T-cell (primary cell): ENCODE data around the gene SAT1. TPM values are rescaled to one million over a fixed set of nuclear protein-coding genes. Genes with fewer than 3 reads are reported as not detected.

Experiments
- ATAC-seq, 4 experiments: fragments of 200-7000 bp in 3 of 4; fragments of 150-1000 bp in 1 of 4; cut with Tn5 transposase; replicated peaks in 1 of 4; 1 replicate in 3 of 4; 2 replicates in 1 of 4; pipeline ENCODE4 v1.10.0; 2021; ENCODE audit warnings: moderate library complexity in 3 of 4, mild to moderate bottlenecking in 2 of 4, moderate number of reproducible peaks in 1 of 4
- CTCF ChIA-PET, 2 donors: fragments of 300-600 bp; sonication (Branson Sonifier 250); formaldehyde crosslinking; loops; one replicate each; lab custom pipeline; 2022; ENCODE audit warnings: antibody characterized with exemption in 2 of 2; lab: Charles Lee
- POLR2A ChIA-PET, 2 donors: fragments of 300-600 bp; sonication (Branson Sonifier 250); formaldehyde crosslinking; loops; one replicate each; lab custom pipeline; 2022; ENCODE audit warnings: antibody characterized with exemption in 2 of 2; lab: Charles Lee
- DNase-seq, 35 experiments: peaks; one replicate each; pipeline versions ENCODE4 v3.0.0 to v3.0.0-alpha.2; 2013 to 2023
- H3K27ac ChIP-seq: one replicate; pipeline ENCODE4 v1.5.1; 2013; ENCODE audit warnings: low read length
- H3K27me3 ChIP-seq, 2 experiments: replicated peaks in 1 of 2; 1 replicate in 1 of 2; 2 replicates in 1 of 2; pipeline versions ENCODE4 v1.6.1 to v1.7.0; 2013; ENCODE audit warnings: low read length in 1 of 2, mixed read lengths in 1 of 2; ENCODE audit not compliant: control insufficient read depth in 2 of 2, insufficient read depth in 2 of 2; ENCODE audit errors: extremely low read depth in 1 of 2
- H3K36me3 ChIP-seq, 2 donors: 1 replicate in 1 of 2; 2 replicates in 1 of 2; pipeline versions ENCODE4 v1.6.1 to v1.7.0; 2013; ENCODE audit warnings: low read length in 1 of 2; ENCODE audit not compliant: control insufficient read depth in 2 of 2, insufficient read depth in 1 of 2; ENCODE audit errors: extremely low read depth in 1 of 2
- H3K4me1 ChIP-seq, 2 experiments: 1 replicate in 1 of 2; 2 replicates in 1 of 2; pipeline versions ENCODE4 v1.6.1 to v1.7.0; 2013; ENCODE audit warnings: low read length in 2 of 2, mixed read lengths in 1 of 2; ENCODE audit not compliant: insufficient read depth in 2 of 2, control insufficient read depth in 1 of 2; ENCODE audit errors: extremely low read depth in 1 of 2
- H3K4me3 ChIP-seq, 2 donors: 1 replicate in 1 of 2; 2 replicates in 1 of 2; pipeline versions ENCODE4 v1.5.1 to v1.7.0; 2013; ENCODE audit warnings: mild to moderate bottlenecking in 2 of 2, low read length in 1 of 2, moderate library complexity in 1 of 2; ENCODE audit not compliant: control insufficient read depth in 1 of 2; ENCODE audit errors: extremely low read depth in 1 of 2
- H3K9me3 ChIP-seq: 2 replicates; pipeline ENCODE4 v1.7.0; 2013
- H3K27ac Mint-ChIP-seq, 2 donors: one replicate each; pipeline ENCODE4 v1.8.0; 2020 to 2021; ENCODE audit warnings: mild to moderate bottlenecking in 2 of 2, mixed read lengths in 2 of 2
- H3K27me3 Mint-ChIP-seq, 2 donors: one replicate each; pipeline ENCODE4 v1.8.0; 2021 to 2022; ENCODE audit warnings: mixed read lengths in 2 of 2
- H3K36me3 Mint-ChIP-seq: one replicate; pipeline ENCODE4 v1.8.0; 2021; ENCODE audit warnings: mixed read lengths
- H3K4me1 Mint-ChIP-seq, 3 donors: one replicate each; pipeline ENCODE4 v1.8.0; 2020 to 2022; ENCODE audit warnings: mixed read lengths in 3 of 3, mild to moderate bottlenecking in 1 of 3
- H3K4me3 Mint-ChIP-seq, 3 donors: one replicate each; pipeline ENCODE4 v1.8.0; 2020 to 2022; ENCODE audit warnings: mild to moderate bottlenecking in 3 of 3, mixed read lengths in 3 of 3, moderate library complexity in 3 of 3
- H3K9me3 Mint-ChIP-seq, 3 donors: one replicate each; pipeline ENCODE4 v1.8.0; 2020 to 2022; ENCODE audit warnings: mixed read lengths in 3 of 3
- WGBS: methylation state at CpG from one replicate; pipeline ENCODE4 v1.1.5; 2013; ENCODE audit warnings: missing lambda C conversion rate; ENCODE audit not compliant: insufficient coverage; 5-methylcytosine and 5-hydroxymethylcytosine counted together
- total RNA-seq, 35 experiments: library from RNA in 6 of 35; stranded (reverse) in 6 of 35; fragments of 120-200 nt in 1 of 35; gene quantifications; one replicate each; pipeline versions ENCODE4 v1.2.1 to v1.2.4 and lab custom pipeline; 2013 to 2026

Gene SAT1
- total RNA-seq: 100 to 1,000 TPM in 2 of 5 donors, 10 to 100 TPM in 3; 89.6 to 258 (median 94.4) TPM
- 310 TPM for total RNA-seq (2013)
- 37.2 to 781 (median 212) reads per million in 29 experiments for total RNA-seq (lab: John Stamatoyannopoulos, UW)

DNA sequence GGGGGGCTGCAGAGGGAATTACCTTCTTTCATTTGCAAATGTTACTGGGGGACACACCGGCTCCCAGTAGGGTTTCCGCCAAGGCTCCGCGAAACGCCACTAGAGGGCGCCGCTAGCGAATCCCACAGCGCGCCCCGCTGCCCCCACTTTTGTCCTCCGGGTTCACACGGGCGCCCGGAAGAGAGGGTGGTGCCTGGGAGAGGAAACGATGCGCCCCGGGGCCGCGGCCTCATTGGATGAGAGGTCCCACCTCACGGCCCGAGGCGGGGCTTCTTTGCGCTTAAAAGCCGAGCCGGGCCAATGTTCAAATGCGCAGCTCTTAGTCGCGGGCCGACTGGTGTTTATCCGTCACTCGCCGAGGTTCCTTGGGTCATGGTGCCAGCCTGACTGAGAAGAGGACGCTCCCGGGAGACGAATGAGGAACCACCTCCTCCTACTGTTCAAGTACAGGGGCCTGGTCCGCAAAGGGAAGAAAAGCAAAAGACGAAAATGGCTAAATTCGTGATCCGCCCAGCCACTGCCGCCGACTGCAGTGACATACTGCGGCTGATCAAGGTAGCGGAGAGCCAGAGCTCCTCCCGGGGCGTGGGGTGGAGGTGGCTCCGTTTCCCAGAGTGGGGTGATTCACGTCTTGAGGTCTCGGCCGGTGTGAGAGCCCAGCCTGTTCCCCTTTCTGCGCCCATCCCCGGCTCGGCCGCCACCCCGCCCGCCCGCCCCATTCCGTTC is at the start of gene SAT1:
Gene SAT1 (plus strand): TSS at position 311 of the 726 bp plus-strand sequence. CDS start 179 bp downstream, at position 490.
- H3K4me1 Mint-ChIP-seq: peaks cover 34 to 40% (median 40%) of the 10 kb centered on the region in 3 donors
- H3K4me3 ChIP-seq: peak within 1 kb of the TSS; percentile 62 to 90
- H3K27me3 ChIP-seq: no peaks in the 10 kb centered on the region
- peak; percentile 82 to 95 (median 92) for DNase-seq
- no peaks in the 10 kb centered on the region for H3K27me3 Mint-ChIP-seq
- peaks cover 14 to 18% of the 10 kb centered on the region in 2 experiments for H3K4me1 ChIP-seq
- H3K27ac ChIP-seq: peak within 1 kb of the TSS; percentile 93
- H3K36me3 ChIP-seq: peaks cover 0 to 17% of the 10 kb centered on the region in 2 donors
- H3K4me3 Mint-ChIP-seq: peak within 1 kb of the TSS; percentile 94 to 95 (median 94)
- CTCF ChIA-PET: interaction anchor here (0.6 to 2.1 kb wide), 14 partner anchors 10 to 589 kb away, joined by 3 to 14 read pairs (median 4); partner anchors contain the start of genes ACOT9 (in 1 of the 2), APOO (in 1 of the 2), CXorf58 (in 1 of the 2) and EIF2S3 (in 1 of the 2)
- no peaks in the 10 kb centered on the region for H3K9me3 Mint-ChIP-seq
- H3K9me3 ChIP-seq: no peaks in the 10 kb centered on the region
- peaks cover 25% of the 10 kb centered on the region for H3K36me3 Mint-ChIP-seq
- WGBS: under 1% methylated on average over 26 of the region's 58 CpGs
- peak within 1 kb of the TSS; percentile 95 for H3K27ac Mint-ChIP-seq
- peak; percentile 90 to 95 (median 94) for ATAC-seq
- POLR2A ChIA-PET: interaction anchor here (0.6 to 2.5 kb wide), 15 partner anchors 10 to 271 kb away, joined by 3 to 21 read pairs (median 4); partner anchors contain the start of genes ACOT9 (in 2 of the 2), EIF2S3 (in 1 of the 2) and PRDX4 (in 1 of the 2)

DNA sequence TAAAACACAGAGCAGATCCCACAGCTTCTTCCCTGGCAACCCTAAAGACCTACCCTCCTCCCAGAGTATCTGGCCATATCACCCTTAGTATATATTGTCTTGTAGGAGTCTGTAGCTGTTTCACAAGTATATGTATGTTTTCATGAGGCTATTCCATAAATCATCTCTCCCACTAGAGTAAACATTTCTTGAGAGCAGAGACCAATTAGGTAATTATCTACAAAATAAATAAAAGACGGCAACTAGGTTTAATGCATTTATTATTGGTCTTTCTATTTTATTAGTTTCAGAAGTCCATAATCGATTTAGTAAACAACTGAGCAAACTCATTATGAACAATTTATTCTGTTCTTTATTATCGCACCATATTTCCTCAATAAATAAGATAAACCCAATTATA is 46.9 kb upstream of the SAT1 start:
- Histone ChIP-seq H3K9me3 (no peaks in the 10 kb centered on the region), H3K27ac (no peak overlapping the region), H3K27me3 (no peaks in the 10 kb centered on the region), H3K4me1 (no peaks in the 10 kb centered on the region), H3K36me3 (peaks cover 0 to 2% of the 10 kb centered on the region in 2 donors), H3K4me3 (no peak overlapping the region)
- DNase-seq (no peak), ATAC-seq (no peak)
- Mint-ChIP-seq H3K9me3 (no peaks in the 10 kb centered on the region), H3K36me3 (peaks cover 19% of the 10 kb centered on the region), H3K4me3 (no peak overlapping the region), H3K27me3 (no peaks in the 10 kb centered on the region), H3K4me1 (peaks cover 0 to 23% (median 18%) of the 10 kb centered on the region in 3 donors), H3K27ac (no peak overlapping the region)
- POLR2A ChIA-PET: interaction anchor here in 1 of 2 donors (0.5 kb wide), 1 partner anchor 49 kb away, joined by 6 read pairs; no protein-coding TSS in a partner anchor
- no CpG with 5 or more reads among the region's 3 CpGs for WGBS
- CTCF ChIA-PET: no interaction called here

DNA sequence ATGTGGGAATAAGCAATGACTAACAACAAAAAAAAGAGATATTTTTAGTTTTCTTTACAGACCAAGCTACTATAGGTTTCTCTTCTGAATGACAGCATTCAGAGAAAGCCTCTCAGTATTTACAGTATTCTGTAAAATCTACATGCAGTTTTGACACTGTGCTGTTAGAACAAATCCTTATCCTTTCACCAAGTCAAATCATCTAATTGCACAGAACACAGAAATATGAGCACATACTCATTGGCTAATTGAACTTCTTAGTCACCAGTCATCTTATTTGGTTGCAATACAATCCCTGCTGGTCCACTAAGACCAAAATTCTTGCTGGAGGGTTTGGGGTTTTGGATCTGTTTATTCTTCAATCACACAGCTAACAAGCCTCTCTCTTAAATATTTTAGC is 45.6 kb upstream of the SAT1 start:
- Histone ChIP-seq H3K4me1 (peaks cover 0 to 11% of the 10 kb centered on the region in 2 experiments), H3K9me3 (no peaks in the 10 kb centered on the region), H3K4me3 (no peak overlapping the region), H3K36me3 (no peaks in the 10 kb centered on the region), H3K27ac (no peak overlapping the region), H3K27me3 (no peaks in the 10 kb centered on the region)
- H3K27ac Mint-ChIP-seq: no peak overlapping the region
- no peaks in the 10 kb centered on the region for H3K9me3 Mint-ChIP-seq
- DNase-seq (no peak), ATAC-seq (no peak)
- H3K27me3 Mint-ChIP-seq: no peaks in the 10 kb centered on the region
- POLR2A ChIA-PET: no interaction called here
- H3K4me3 Mint-ChIP-seq: no peak overlapping the region
- peaks cover 12 to 33% (median 26%) of the 10 kb centered on the region in 3 donors for H3K4me1 Mint-ChIP-seq
- H3K36me3 Mint-ChIP-seq: peaks cover 12% of the 10 kb centered on the region
- CTCF ChIA-PET: interaction anchor here in 1 of 2 donors (0.6 kb wide), 1 partner anchor 24 kb away, joined by 4 read pairs; no protein-coding TSS in a partner anchor

DNA sequence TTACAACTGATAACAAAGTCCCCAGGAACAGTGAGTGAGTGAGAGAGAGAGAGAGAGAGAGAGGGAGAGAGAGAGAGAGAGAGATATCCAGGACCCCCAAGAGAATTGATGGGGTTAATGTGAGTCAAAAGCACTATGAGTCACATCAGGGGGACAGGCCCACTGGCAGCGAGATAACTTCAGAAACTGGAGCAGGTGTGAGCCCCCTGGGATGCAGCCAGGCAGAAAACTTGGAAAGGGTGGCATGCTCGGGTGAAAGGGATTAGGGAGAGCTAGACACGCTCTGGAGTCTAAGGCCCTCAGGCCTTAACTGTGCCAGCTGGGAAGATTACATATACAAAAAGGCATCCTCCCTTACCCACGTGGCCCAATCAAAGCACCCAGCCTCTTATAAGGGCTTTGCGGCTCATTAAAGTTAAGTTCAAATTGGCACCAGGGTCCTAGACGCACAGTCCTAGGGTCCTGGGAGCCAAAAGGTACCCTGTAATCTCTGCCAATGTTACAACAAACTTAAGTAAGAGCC is 40.7 kb upstream of the SAT1 start:
- DNase-seq (peak in 2 of 35 experiments; percentile 2 to 20), ATAC-seq (peak in 2 of 4 experiments; percentile 13 to 16)
- ChIA-PET CTCF (interaction anchor here in 1 of 2 donors (0.6 kb wide), 1 partner anchor 312 kb away, joined by 6 read pairs; no protein-coding TSS in a partner anchor), POLR2A (interaction anchor here in 1 of 2 donors (0.9 to 1.6 kb wide), 2 partner anchors 11 to 41 kb away, joined by 3 to 11 read pairs; partner anchors contain the start of gene SAT1)
- Mint-ChIP-seq H3K9me3 (no peaks in the 10 kb centered on the region), H3K4me1 (peaks cover 13 to 37% (median 24%) of the 10 kb centered on the region in 3 donors), H3K27me3 (no peaks in the 10 kb centered on the region), H3K36me3 (no peaks in the 10 kb centered on the region), H3K4me3 (peak overlapping the region; percentile 66 to 88 (median 77)), H3K27ac (peak overlapping the region; percentile 18 to 66)
- Histone ChIP-seq H3K4me3 (peak overlapping the region; percentile 70 to 73), H3K36me3 (no peaks in the 10 kb centered on the region), H3K4me1 (peaks cover 0 to 31% of the 10 kb centered on the region in 2 experiments), H3K27ac (peak overlapping the region; percentile 66), H3K9me3 (no peaks in the 10 kb centered on the region), H3K27me3 (no peaks in the 10 kb centered on the region)
- no CpG with 5 or more reads among the region's 6 CpGs for WGBS

DNA sequence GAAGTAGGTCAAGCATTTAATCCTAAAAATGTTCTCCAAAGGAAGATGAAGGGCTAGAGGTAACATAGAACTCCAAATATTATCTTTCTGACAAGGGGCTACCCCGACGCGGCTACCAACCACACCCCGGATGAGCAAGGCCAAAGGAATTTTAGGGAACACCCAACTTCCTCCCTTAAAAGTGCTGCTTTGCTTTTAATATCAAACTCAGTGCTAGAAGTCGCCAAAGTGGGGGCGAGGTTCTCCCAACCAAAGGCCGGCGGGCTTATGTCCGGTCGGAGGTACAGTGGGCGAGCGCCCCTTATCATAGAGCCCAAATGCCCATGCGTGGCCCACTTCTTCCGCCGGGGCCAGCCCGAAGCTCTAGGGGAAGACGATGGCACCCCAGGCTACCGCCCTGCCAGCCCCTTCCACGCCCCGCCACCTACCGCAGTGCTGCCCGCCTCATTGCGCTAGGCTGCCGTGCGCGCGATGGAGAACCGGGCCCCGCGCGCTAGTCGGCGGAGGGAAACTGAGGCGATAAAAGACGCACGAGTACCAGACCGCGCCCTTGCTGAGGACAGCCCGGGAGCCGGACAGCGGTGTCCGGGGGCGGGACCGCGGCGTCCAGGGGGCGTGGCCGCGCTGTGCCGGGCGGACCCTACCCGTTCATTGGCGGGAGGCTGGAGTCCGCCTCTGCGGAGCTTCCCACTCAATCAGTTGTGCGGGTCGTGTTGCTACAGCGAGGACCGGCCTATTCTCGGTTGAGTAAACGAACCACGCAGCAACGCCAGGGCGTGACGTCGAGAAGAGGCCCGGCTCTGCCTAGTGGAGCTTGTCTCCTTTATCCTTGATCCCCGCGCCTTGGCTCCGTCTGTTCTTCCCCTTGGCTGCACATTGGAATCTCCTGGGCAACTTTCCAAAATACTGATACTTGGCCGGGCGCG is 40.0 kb upstream of the SAT1 start, which contains the start of gene ACOT9:
Gene ACOT9 (minus strand): TSS at position 580 of the 926 bp plus-strand sequence. CDS start 132 bp downstream, at position 448.
- peak within 1 kb of the TSS; percentile 66 for H3K27ac ChIP-seq
- H3K36me3 Mint-ChIP-seq: no peaks in the 10 kb centered on the region

More for the DNA sequence above, 40.0 kb upstream of the SAT1 start, which contains the start of gene ACOT9:
- Mint-ChIP-seq H3K27me3 (no peaks in the 10 kb centered on the region), H3K4me3 (peak within 1 kb of the TSS; percentile 66 to 88 (median 77)), H3K27ac (peak within 1 kb of the TSS; percentile 71 to 79), H3K4me1 (peaks cover 13 to 37% (median 23%) of the 10 kb centered on the region in 3 donors), H3K9me3 (no peaks in the 10 kb centered on the region)
- Histone ChIP-seq H3K4me3 (peak within 1 kb of the TSS; percentile 70 to 73), H3K4me1 (peaks cover 0 to 31% of the 10 kb centered on the region in 2 experiments), H3K36me3 (no peaks in the 10 kb centered on the region), H3K9me3 (no peaks in the 10 kb centered on the region), H3K27me3 (no peaks in the 10 kb centered on the region)
- DNase-seq: peak; percentile 31 to 76 (median 61)
- ChIA-PET POLR2A (interaction anchor here (0.9 to 1.6 kb wide), 4 partner anchors 10 to 76 kb away, joined by 3 to 11 read pairs (median 4); partner anchors contain the start of genes SAT1 (in 2 of the 2) and PRDX4 (in 1 of the 2)), CTCF (interaction anchor here in 1 of 2 donors (0.5 to 1.6 kb wide), 5 partner anchors 31 to 311 kb away, joined by 3 to 4 read pairs (median 3); partner anchors contain the start of gene SAT1)
- WGBS: under 1% methylated on average over 36 of the region's 73 CpGs
- ATAC-seq: peak; percentile 88 to 92 (median 90)
